Uterus (tissue), 4 donors: ENCODE data around the gene MSGN1. TPM values are rescaled to one million over a fixed set of nuclear protein-coding genes. Genes with fewer than 3 reads are reported as not detected.

Experiments used
- DNase-seq, 2 donors: peaks; one replicate each; pipeline ENCODE4 v3.0.0-alpha.2; 2019 to 2020
- H3K27ac ChIP-seq, 2 donors: fragments of 200-600 bp; sonication (generic); 1 replicate in 1 of 2; 2 replicates in 1 of 2; pipeline ENCODE4 v1.5.1; 2016 to 2018
- H3K27me3 ChIP-seq, 2 donors: fragments of 200-600 bp; sonication (generic); one replicate each; pipeline ENCODE4 v1.5.1; 2018 to 2019; ENCODE audit warnings: control low read depth in 1 of 2
- H3K36me3 ChIP-seq, 2 donors: fragments of 200-600 bp; sonication (generic); one replicate each; pipeline ENCODE4 v1.5.1; 2019; ENCODE audit warnings: control low read depth in 1 of 2
- H3K4me1 ChIP-seq, 2 donors: fragments of 200-600 bp; sonication (generic); one replicate each; pipeline ENCODE4 v1.5.1; 2018 to 2019; ENCODE audit warnings: control low read depth in 1 of 2
- H3K4me3 ChIP-seq, 2 donors: fragments of 200-600 bp; sonication (generic); 1 replicate in 1 of 2; 2 replicates in 1 of 2; pipeline ENCODE4 v1.5.1; 2018 to 2019; ENCODE audit warnings: mild to moderate bottlenecking in 1 of 2
- H3K9me3 ChIP-seq, 2 donors: fragments of 200-600 bp; sonication (generic); one replicate each; pipeline ENCODE4 v1.5.1; 2019; ENCODE audit warnings: control low read depth in 1 of 2
- POLR2A ChIP-seq, 2 donors: fragments of 450-650 bp; IDR thresholded peaks; one replicate each; pipeline ENCODE4 v1.6.1; 2016; ENCODE audit warnings: antibody characterized with exemption in 2 of 2, mild to moderate bottlenecking in 1 of 2, moderate library complexity in 1 of 2
- intact Hi-C: fragments of 100-400 bp; cut with DNase I; formaldehyde crosslinking; loops from one replicate; pipeline ENCODE4 v1.15.1; 2023; ENCODE audit warnings: low total_unique reads
- total RNA-seq, 4 donors: library from RNA; depleted of rRNA in 3 of 4; stranded (reverse); fragments of >200 nt in 3 of 4; gene quantifications; one replicate each; pipeline versions ENCODE4 v1.1.0 to v1.2.4, GENCODE V29; 2014 to 2023
- TF ChIP-seq, protein P1 (sequence below), 4 experiments: fragments of 200-600 bp in 2 of 4; fragments of 450-650 bp in 2 of 4; sonication (generic) in 2 of 4; IDR thresholded peaks; one replicate each; pipeline ENCODE4 v1.5.1; 2016 to 2019; ENCODE audit warnings: antibody characterized with exemption in 4 of 4, mild to moderate bottlenecking in 2 of 4, moderate library complexity in 1 of 4
- donor health status: DM: yes; HTN: yes; CAD: no.

The MSGN1 gene
- total RNA-seq, 4 donors from 2014 or later: not detected

DNA sequence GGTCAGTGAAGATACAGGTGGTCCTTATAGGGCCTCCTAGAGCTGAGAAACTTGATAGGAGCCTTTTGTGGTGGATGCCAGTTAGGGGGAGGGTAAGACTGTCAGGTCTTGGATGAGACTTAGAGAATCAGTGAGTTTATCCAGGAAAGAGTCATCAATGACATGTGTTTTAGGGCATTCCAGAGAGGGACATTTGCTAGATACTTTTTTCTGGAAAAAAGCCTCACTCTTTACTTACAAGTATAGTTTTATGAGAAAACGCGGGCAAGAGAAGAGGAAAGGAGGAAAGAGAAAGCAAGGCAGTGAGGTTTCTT is 24.5 kb upstream of the MSGN1 start:
- Histone ChIP-seq H3K4me1 (no peaks in the 10 kb centered on the region), H3K27me3 (no peaks in the 10 kb centered on the region), H3K9me3 (no peaks in the 10 kb centered on the region), H3K4me3 (no peak overlapping the region), H3K27ac (no peak overlapping the region), H3K36me3 (no peaks in the 10 kb centered on the region)
- intact Hi-C loops: no loop called here
- no peak for TF ChIP-seq POLR2A (IDR thresholded peaks at IDR 0.05)
- TF ChIP-seq, protein P1, sequence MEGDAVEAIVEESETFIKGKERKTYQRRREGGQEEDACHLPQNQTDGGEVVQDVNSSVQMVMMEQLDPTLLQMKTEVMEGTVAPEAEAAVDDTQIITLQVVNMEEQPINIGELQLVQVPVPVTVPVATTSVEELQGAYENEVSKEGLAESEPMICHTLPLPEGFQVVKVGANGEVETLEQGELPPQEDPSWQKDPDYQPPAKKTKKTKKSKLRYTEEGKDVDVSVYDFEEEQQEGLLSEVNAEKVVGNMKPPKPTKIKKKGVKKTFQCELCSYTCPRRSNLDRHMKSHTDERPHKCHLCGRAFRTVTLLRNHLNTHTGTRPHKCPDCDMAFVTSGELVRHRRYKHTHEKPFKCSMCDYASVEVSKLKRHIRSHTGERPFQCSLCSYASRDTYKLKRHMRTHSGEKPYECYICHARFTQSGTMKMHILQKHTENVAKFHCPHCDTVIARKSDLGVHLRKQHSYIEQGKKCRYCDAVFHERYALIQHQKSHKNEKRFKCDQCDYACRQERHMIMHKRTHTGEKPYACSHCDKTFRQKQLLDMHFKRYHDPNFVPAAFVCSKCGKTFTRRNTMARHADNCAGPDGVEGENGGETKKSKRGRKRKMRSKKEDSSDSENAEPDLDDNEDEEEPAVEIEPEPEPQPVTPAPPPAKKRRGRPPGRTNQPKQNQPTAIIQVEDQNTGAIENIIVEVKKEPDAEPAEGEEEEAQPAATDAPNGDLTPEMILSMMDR (IDR thresholded peaks at IDR 0.05): no peak
- no peak for DNase-seq

DNA sequence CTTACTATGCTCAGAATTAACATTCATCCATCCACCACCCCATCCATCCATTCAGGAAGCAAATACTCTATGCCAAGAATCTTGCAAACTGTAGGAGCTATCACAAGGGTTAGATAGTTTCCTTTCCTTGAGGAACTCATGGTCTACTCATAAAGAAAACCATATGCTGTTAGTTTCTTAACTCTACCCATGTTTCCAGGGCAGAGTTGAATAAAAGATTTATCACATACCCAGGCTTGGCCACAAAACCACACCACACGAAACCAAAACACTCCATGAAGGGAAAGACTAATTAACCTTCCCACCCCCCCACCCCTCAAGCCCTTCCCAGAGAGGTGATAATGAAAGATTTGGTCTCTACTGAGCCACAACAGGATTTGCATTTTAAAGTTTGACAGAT is 23.7 kb upstream of the MSGN1 start:
- no peak for DNase-seq
- Histone ChIP-seq H3K4me1 (no peaks in the 10 kb centered on the region), H3K27me3 (no peaks in the 10 kb centered on the region), H3K27ac (no peak overlapping the region), H3K4me3 (no peak overlapping the region), H3K9me3 (no peaks in the 10 kb centered on the region), H3K36me3 (no peaks in the 10 kb centered on the region)
- TF ChIP-seq POLR2A (IDR thresholded peaks at IDR 0.05): no peak
- TF ChIP-seq, protein P1 (IDR thresholded peaks at IDR 0.05): no peak
- intact Hi-C loops: no loop called here

DNA sequence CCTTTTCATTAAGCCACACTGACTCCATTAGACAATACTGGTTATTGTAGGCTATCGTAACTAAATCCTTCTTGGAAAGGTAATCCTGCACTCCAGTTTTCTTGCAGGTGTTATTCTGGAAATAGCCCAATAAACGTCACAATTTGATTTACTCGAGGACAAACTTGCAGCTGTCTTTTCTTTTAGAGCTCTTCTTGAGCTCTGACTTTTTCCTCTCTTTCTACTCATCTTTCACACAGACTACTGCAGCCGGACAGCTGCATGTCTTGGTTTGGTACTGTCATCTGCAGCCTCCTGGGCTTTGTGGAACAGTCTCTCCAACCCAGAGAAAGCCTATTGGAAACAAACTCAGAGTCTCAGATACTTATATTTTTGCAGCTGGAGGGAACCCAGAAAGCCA is 23.0 kb upstream of the MSGN1 start:
- TF ChIP-seq, protein P1 (IDR thresholded peaks at IDR 0.05): no peak
- TF ChIP-seq POLR2A (IDR thresholded peaks at IDR 0.05): no peak
- no peak overlapping the region for H3K4me3 ChIP-seq

DNA sequence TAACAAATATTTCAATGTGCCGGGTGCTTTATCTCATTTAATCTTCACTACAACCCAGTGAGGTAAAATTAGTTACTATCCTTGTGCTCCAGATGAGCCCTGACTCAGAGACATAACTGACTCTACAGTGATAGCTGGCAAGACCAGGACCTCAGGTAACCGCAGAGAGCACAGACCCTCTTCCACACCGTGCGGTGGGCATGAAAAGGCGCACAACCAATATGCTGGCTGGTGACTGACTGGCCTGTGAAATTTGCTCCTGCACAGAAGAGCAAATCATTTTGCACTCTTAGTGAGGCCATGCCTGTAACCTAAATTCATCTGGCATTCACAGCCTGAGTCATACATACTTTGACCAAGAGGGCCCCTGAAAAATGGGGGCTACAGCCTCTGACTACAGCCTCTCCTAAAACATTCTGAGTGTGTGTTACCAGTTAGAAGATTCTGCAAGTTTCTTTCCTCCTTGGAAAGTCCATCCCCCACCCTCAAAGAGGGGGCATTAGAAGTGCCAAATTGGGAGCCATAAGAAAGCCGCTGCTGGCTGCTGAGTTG is 22.4 kb upstream of the MSGN1 start:
- TF ChIP-seq, protein P1 (IDR thresholded peaks at IDR 0.05): no peak
- TF ChIP-seq POLR2A (IDR thresholded peaks at IDR 0.05): no peak
- H3K4me3 ChIP-seq: no peak overlapping the region
- no peak for DNase-seq
- H3K9me3 ChIP-seq: no peaks in the 10 kb centered on the region
- H3K4me1 ChIP-seq: no peaks in the 10 kb centered on the region
- no peaks in the 10 kb centered on the region for H3K27me3 ChIP-seq
- intact Hi-C loops: no loop called here
- no peaks in the 10 kb centered on the region for H3K36me3 ChIP-seq
- no peak overlapping the region for H3K27ac ChIP-seq

More for the DNA sequence above, 23.0 kb upstream of the MSGN1 start:
- Histone ChIP-seq H3K27me3 (no peaks in the 10 kb centered on the region), H3K27ac (no peak overlapping the region), H3K36me3 (no peaks in the 10 kb centered on the region), H3K9me3 (no peaks in the 10 kb centered on the region), H3K4me1 (no peaks in the 10 kb centered on the region)
- no peak for DNase-seq
- intact Hi-C loops: no loop called here

DNA sequence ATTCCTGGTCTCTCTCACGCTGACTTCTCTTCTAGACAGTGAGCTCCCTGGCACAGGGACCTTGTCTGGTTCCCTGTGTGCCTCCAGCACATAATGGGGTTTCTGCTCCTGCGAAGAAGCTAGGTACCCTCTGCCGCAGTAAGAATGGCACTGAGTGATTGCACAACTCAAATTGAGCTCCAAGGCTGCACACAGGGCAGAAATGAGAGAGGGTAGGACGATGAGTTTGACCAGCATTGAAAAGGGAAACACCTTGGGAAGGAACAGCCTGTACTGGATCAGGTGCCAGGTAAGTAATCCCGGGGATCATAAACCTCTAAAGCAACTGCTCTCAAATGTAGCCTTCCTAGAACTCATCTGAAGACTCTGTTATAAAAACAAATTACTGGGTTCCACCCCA is 21.0 kb upstream of the MSGN1 start:
- TF ChIP-seq, protein P1 (IDR thresholded peaks at IDR 0.05): no peak
- TF ChIP-seq POLR2A (IDR thresholded peaks at IDR 0.05): no peak
- intact Hi-C loops: no loop called here
- no peaks in the 10 kb centered on the region for H3K4me1 ChIP-seq
- H3K9me3 ChIP-seq: no peaks in the 10 kb centered on the region
- DNase-seq: no peak
- no peaks in the 10 kb centered on the region for H3K36me3 ChIP-seq
- no peak overlapping the region for H3K27ac ChIP-seq
- no peaks in the 10 kb centered on the region for H3K27me3 ChIP-seq
- no peak overlapping the region for H3K4me3 ChIP-seq
